ENCODE data around the gene C12orf57.
A peak's percentile ranks its signal among the peaks of the same experiment; 100 is the strongest.
"Not testable (repeated sequence)": the region's sequence is repeated elsewhere in the genome, so short reads cannot be mapped to it uniquely, and the experiment has no call there.

The C12orf57 gene, protein sequence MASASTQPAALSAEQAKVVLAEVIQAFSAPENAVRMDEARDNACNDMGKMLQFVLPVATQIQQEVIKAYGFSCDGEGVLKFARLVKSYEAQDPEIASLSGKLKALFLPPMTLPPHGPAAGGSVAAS

GRCh38 chr12:6943722-6944380 lies at the start of gene C12orf57, which contains the start of gene RNU7-1:
Gene C12orf57 (plus strand): TSS chr12:6944022. CDS start chr12:6944122, 100 bp downstream.
Gene RNU7-1 (plus strand): TSS chr12:6943816.
- peak; percentile 81 for DNase-seq

- DNase-seq: no peak
These were observed 49.5 kb upstream of the C12orf57 start for GRCh38 chr12:6894321-6894720.

- DNase-seq: no peak
These were observed 46.9 kb upstream of the C12orf57 start for GRCh38 chr12:6896846-6897435.

- no peak for DNase-seq
These were observed 44.4 kb upstream of the C12orf57 start for GRCh38 chr12:6899427-6899826.

GRCh38 chr12:6899837-6900519 lies 43.8 kb upstream of the C12orf57 start:
- no peak for DNase-seq

DNA sequence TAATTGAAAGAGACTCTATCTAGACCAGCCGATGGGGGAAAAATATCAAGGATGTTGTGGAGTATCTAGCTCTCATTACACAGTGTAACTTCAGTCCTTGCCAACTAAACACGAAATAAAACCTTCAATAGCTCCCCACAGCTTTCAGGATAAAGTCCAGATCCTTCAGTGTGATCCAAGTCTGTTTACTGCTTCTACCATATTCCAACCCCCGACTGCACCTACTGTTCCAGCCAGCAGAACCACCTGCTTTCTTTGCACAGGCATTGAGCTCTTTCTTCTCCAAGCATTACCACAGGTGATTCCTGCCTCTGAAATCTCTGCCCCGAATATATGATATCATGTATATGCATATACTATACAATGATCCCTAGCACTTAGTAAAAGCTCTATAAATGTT lies 41.4 kb upstream of the C12orf57 start:
- DNase-seq: no peak

DNA sequence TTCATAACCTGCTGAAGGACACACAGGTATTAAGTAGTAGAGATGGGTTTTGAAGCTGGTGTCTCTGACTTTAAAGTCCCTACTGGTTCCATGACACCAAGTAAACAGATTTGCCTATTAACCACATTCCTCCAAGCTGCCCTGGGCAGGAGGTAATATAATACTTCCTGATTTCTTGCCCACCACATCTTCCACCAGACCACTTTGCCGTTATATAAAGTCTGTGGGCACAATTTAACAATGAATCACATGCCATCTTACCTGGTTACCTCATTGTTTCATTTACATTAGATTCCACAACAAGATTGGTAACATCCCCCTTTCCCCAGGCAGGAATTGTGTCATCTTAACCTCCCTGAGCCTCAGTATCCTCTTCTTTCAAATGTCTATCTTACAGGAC lies 40.1 kb upstream of the C12orf57 start:
- no peak for DNase-seq

GRCh38 chr12:6904280-6905276 lies 39.2 kb upstream of the C12orf57 start, which contains the start of gene LRRC23:
Gene LRRC23 (plus strand): TSS chr12:6904822. CDS start chr12:6905634, 812 bp downstream.
- DNase-seq: peak; percentile 90

DNA sequence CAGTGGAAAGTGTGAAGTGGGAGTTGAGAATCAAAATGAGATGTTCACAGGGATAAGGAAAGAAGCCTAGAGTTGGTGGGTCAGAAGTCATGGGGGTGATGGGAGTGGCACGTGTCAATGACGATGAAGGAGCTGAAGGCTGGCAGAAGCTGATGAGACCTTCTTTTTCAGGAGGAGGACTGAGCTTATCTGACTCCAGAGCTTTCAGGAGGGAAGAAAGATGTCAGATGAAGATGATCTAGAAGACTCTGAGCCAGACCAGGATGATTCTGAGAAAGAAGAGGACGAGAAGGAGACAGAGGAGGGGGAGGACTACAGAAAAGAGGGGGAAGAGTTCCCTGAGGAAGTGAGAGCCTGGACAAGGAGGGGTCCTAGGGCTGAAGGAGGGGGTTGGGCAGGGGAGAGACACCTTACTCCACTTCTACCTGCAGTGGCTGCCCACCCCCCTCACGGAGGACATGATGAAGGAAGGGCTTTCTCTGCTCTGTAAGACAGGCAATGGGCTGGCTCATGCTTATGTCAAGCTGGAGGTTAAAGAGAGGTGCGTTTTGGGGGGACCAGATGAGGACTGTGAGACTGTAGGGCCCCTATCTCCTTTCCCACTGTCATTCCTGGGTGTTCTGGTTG lies 38.3 kb upstream of the C12orf57 start:
- no peak for DNase-seq

GRCh38 chr12:6908141-6908540 lies 35.7 kb upstream of the C12orf57 start:
- DNase-seq: not testable (repeated sequence)

DNA sequence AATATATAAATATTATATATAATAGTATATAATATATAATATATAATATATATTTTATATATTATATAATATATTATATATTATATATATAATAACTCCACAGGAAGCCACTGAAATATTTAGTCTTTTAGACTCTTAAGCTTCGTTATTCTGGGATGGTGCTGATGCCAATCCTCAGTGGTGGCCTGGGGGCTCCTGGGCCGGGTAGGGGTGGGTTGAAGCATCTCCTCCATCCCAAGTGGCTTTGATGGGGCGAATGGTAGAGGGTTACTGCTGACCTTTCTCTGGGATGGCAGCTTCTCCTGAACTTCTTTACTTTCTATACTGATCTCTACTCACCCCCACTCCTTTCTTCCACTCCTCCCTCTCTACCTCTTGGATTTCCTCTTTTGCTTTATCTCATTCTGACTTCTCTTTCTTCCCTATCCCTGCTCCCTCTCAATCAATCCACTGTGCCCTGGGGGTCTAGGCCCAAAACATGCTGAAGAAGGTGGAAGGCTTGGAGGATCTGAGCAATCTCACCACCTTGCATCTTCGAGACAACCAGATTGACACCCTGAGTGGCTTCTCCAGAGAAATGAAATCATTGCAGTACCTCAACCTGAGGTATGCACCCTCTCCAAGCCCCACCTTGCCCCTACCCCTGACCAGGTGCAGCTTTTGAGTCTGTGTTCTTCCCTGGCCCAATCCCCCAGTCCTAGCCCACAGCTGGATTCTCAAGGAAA lies 34.2 kb upstream of the C12orf57 start:
- no peak for DNase-seq

DNA sequence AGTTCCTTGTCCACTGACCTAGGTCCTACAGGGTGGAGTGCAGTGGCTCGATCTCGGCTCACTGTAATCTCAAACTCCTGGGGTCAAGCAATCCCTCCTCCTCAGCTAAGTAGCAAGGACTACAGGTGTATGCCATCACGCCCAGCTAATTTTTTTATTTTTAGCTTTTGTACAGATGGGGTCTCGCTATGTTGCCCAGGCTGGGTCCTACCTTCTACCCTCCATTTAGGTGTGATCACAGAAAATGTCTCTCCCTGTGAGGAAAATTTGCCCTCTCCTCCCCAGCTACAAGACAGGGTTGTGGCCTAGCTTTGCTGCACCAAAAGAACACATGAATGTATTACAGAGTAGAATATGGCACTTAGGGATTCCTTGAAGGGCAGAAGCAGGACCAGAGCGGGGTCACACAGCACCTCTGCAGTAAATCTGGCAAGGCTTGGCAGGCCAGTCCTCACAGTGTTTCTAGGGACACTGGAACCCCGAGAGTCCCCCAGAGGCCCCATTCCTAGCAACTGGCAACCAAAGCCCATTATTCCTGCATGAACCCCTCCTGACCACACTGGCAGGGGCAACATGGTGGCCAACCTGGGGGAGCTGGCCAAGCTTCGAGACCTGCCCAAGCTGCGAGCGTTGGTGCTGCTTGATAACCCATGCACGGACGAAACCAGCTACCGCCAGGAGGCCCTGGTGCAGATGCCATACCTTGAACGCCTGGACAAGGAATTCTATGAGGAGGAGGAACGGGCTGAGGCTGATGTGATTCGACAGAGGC lies 31.5 kb upstream of the C12orf57 start:
- DNase-seq: no peak

- DNase-seq: peak; percentile 30
These were observed 29.4 kb upstream of the C12orf57 start, which contains the start of gene ENO2 for GRCh38 chr12:6914246-6914946. Gene ENO2 (plus strand): TSS chr12:6914580. CDS start chr12:6915833, 1,253 bp downstream.

DNA sequence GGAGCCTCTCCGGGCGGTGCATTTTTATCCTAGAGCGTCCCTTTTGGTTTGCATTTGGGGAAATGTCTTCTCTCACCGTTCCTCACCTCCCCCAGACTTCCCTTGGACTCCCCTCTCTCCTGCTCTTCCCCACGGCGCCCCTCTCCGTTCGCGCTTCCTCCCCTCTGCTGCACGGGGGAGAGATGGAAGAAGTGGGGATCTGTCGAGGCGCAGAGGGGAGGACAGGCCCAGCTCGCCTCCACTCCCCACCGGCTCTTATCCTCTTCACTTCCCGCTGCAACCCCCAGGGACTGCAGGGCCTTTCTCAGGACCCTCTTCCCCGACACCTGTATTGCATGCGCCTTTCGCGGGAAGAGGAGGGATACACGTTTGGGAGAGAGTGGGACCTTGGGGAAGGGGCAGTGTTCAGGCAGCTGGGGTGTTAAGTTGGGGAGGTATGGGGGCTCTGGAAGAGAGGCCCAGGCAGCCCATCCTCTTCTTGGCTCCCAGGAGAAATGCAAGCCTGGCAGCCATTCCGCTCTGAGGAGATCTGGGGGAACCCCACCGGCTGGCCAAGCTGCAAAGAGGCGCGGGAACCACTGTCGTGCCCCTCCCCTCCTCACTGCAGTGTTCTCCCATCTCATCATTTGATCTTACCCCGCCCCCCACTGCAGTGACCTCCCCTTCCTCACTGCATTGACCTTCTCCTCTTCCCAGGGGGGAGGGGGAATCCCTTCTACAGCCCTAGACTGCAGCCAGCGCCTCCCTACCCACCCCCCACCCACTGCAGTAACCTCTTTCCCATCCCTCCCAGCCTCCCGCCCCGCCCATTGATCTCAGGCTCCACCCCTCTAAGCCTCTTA lies 28.7 kb upstream of the C12orf57 start:
- no peak for DNase-seq

DNA sequence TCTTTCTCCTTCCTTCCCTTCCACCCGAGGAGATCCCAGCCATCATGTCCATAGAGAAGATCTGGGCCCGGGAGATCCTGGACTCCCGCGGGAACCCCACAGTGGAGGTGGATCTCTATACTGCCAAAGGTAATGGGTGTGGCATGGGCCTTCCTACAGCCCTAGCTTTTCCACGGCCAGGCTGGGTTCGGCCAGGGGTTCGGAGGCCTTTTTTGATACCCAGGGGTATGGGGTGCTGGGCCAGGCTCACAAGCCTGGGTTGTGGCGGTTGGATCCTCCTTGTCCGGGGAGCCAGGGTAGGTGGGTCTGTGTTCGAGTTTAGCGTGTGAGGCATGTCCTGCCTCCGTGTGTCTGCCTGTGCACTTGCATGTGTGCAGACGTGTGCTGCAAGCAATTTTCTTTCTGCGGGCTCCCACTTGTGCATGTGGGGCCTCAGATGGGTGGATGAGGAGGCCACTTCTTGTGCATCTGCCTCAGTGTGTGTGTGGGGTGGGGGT lies 28.0 kb upstream of the C12orf57 start:
- DNase-seq: no peak

- DNase-seq: no peak
These were observed 27.2 kb upstream of the C12orf57 start for GRCh38 chr12:6916426-6917200.

DNA sequence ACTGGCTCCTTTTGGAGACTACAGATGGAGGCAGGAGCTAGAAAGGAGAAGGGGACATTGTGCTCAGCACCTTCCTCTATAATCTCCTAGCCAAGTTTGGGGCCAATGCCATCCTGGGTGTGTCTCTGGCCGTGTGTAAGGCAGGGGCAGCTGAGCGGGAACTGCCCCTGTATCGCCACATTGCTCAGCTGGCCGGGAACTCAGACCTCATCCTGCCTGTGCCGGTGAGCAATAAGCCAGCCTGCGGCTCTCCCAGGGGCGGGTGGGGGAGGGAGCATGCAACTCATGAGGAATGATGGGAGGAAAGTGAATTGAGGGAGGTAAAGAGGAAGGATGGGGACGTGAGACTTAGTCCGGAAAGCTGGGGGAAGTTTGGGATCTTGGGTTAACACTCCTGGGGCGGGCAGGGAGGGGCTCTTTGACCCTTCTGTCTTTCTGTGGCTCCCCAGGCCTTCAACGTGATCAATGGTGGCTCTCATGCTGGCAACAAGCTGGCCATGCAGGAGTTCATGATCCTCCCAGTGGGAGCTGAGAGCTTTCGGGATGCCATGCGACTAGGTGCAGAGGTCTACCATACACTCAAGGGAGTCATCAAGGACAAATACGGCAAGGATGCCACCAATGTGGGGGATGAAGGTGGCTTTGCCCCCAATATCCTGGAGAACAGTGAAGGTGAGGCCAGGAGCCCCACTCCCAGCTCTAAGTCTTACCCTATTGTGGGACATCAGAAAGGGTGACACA lies 26.2 kb upstream of the C12orf57 start:
- DNase-seq: no peak
